Right lobe of liver (tissue), 4 donors: ENCODE results near the gene MYO3B.

Experiments
- CTCF ChIP-seq, 4 donors: fragments of 200-600 bp in 3 of 4; fragments of 450-650 bp in 1 of 4; IDR thresholded peaks; one replicate each; pipeline versions ENCODE4 v1.5.1 to v1.8.0; 2016 to 2022; ENCODE audit warnings: antibody characterized with exemption in 4 of 4, mild to moderate bottlenecking in 2 of 4
- POLR2A ChIP-seq: fragments of 450-650 bp; IDR thresholded peaks from one replicate; pipeline ENCODE4 v1.6.1; 2017; ENCODE audit warnings: antibody characterized with exemption, mild to moderate bottlenecking
- donor health status: DM: no; HTN: no; CAD: no.
- donor health status: DM: no; HTN: no; CAD: no.
- donor health status: DM: no; HTN: yes; CAD: no.

GRCh38 chr2:170189757-170190156, 11.8 kb downstream of the MYO3B start:
- TF ChIP-seq POLR2A (no peak), CTCF (IDR thresholded peaks at IDR 0.05) (no peak)
